Activated T-cell treated with anti-CD3 and anti-CD28 coated beads for 24 hours (primary cell): ENCODE data around the gene KCNJ6.

ENCODE experiments used
- DNase-seq: peaks from one replicate; pipeline ENCODE4 v3.0.0-alpha.2; 2020; ENCODE audit warnings: low read depth

KCNJ6 gene

DNA sequence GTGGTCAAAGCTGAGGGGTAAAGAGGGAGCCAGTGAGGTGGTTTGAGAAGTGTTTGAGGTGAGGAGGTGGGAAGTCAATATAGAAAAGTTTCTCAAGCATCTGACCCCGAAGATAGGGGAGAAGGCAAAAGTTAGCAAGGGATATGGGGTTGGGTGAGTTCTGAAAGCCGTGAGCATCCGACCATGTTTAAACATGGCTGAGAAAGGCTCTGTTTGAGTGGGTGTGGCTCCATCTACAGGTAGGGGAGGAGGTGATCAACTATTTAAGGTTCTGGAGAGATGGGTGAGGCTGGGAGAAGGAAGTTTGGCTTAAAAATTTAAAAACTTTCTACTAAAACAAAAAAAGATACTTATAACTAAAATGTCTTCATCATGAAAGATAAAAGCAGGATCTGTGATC lies 273.8 kb downstream of the KCNJ6 start:
- no peak for DNase-seq

DNA sequence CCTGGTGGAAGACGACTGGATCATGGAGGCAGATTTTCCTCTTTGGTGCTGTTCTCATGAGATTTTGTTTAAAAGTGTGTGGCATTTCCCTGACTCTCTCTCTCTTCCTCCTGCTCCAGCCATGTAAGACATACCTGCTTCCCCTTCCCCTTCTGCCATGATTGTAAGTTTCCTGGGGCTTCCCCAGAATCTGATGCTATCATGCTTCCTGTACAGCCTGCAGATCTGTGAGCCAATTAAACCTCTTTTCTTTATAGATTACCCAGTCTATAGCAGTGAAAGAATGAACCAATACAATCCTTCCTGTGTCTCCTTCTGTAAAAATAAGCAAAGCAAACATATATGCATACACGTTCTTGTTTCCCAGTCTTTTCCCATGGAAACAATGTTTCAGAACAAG lies 276.5 kb downstream of the KCNJ6 start:
- no peak for DNase-seq

DNA sequence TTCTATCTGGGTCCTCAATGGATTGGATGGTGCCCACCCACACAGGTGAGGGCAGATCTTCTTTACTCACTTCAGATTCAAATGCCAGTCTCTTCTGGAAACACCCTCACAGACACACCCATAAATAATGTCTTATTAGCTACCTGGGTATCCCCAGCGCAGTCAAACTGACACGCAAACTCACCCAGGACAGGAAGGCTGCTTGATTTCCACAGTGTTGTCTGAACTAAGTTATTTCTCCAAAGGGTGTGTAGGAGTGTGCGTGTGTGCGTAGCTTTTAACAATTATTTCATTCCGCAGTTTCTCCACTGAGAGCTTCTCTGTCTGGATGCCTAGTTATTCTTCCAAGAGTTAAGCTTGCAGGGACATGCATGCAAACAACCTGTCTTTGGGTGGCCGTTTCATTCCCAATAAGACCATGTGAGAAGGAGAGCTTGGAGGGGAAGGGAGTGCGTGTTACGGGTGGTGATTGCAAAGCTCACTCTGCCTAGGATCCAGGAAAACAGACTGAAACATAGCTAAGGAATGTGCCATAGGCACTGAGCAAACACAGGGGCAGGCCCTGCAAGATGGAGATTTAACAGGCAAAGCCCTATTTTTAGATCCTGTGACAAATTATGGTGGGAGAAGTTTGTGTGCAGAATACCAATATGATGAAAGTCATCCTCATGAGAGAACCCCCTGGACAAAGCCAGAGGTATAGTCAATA lies 280.0 kb downstream of the KCNJ6 start:
- no peak for DNase-seq

DNA sequence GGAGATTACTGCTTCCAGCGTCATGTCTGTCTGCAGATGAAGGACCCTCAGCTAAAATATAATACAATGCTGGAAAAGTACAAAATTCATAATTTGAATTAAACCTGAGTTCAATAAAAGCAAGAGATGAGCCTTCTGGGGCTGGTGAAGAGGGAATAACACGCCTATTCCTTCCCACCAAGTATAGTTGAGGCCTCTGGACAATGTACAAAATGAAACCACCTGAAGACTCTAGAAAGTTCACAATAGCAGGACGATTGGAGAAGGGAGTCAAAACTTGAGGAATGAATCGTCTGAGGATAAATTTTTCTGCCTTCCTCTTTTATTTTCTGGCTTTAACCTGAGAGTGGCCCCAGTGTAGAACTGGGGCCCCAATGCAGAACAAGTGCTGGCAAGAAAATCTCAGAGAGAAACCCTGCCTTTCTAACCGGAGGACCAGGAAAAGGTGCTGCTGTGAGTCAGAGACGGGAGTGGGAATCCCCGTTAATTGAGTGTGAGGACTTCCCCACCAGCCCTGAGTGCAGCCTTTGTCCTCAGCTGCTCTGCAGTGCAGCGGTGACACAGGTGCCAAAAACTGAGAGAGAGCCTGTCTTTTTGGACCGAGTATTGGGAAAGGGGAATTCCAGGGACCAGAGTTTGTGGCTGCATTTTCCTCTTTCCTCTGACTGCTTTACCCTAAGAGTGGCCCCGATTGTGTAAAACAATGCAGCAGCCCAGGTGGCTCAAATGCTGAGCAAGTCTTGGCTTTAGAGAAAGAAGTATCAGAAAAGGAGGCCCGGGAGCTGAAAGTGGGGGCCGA lies 284.7 kb downstream of the KCNJ6 start:
- no peak for DNase-seq

DNA sequence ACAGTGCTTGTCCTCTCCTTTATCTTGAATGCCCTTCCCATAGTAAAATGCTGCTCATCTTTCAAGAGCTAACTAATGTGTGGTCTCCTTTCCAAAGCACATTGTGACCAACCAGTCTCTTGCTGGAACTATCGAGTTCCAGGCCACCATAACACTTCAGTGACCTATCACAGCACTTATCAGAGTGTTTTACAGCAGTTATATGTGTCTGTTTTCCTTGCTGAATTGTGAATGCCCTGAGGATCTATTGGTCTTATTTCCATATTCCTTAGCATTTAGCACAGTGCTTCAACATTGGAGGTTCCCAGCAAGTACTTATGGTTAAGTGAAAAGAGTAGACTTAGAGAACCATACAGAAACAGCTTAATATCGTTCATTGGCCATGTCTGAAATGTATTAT lies 285.4 kb downstream of the KCNJ6 start:
- no peak for DNase-seq

DNA sequence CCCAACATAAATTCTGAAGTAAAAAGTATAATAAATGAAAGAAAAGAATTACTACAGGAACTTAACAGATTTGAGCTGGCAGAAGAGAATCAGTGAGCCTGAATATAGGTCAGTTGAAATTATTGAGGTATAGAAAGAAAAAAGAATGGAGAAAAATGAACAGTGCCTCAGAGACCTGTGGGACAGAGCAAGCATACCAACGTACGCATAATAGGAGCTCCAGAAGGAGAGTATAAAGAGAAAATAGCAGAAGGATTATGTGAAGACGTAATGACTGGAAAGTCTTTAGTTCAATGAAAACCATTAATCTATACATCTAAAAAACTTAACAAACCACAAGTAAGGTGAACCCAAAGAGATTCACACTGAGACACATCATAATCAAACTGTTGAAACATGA lies 287.9 kb downstream of the KCNJ6 start:
- no peak for DNase-seq

DNA sequence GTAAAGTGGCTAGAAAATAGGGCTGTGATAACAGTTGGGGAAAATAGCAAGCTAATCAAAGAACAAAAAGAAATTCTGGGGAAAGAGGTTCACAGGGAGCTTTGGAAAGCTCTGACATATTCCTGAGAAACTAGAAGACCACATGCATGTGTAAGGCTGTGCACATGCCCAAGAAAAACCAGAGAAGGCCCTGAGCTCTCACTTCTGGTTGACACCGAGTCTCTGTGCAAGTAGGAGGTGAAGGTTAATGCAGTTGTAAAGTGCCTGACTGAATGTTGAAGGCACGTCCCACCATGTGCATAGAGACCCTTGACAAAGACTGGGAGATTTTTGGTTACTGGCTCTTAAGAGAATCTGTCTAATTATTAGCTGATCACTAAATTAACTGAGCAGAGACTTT lies 288.7 kb downstream of the KCNJ6 start:
- no peak for DNase-seq

DNA sequence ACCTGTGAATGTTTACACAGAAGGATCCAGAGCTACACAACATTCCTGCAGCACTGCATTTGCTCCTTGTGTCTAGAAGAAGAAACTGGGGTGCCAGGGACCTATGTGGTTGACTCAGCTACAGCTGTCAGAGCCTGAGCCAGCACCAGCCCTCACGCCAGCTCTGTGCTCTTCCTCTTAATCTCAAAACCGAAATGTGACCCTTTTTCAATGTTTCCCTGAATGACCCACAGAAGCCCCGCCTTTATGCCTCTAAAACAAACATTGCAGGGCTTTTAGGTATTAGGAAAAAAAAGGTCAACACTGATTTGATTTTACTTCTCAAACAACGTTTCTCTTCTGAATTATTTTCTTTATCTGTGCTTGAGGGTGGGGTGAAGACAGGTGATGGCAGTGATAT lies 289.2 kb downstream of the KCNJ6 start:
- no peak for DNase-seq

DNA sequence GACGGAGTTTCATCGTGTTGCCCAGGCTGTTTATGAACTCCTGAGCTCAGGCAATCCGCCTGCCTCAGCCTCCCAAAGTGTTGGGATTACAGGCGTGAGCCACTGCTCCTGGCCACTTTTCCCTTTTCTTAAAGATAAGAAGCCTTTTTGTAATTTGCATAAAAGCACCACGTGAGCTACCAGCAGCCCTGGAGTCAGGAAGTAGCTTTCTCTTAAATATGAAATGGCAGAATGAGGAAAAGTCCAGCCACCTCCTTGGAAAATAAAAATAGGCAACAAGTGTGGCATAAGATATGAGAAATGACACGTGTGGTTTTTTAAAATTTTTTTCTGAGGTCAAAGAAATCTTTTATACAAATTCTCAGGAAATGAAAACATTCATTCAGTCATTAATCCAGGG lies 289.9 kb downstream of the KCNJ6 start:
- DNase-seq, result no peak

DNA sequence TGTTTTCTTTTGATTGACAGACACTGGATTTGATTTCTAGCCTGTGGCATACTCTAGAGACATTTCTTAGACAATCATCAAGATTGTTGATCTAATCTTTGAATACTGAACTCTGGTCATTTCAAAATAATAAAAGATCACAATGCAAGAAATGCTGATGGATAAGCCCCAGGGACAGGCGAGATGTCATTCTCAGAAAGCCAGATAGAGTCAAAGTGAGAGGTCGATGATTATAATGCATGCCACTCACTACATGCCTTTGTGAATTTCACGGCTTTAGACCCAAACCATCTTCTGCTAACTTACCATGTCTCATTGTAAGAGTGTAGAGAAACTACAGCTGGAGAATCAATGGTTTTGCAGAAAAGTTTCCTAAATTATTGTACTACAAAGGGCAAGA lies 292.6 kb downstream of the KCNJ6 start:
- DNase-seq, result no peak

DNA sequence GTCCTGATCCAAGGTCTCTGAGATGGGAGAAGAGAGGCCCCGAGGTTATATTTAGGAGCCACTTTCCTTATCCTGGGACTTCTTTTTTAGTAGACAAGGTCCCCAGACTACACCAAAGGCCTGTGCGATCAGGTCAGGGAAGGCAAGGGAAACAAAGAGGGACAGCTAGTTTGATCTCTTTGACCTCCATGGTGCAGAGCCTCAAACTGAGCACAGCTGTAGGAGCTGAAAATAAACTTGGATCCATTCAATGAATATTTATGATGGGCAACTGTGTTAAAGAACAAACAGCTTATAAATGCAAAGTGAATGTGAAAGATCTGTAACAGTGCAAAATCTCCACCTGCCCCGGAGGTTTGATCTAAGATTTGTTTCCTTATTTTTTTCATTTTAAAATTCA lies 293.1 kb downstream of the KCNJ6 start:
- DNase-seq, result no peak

DNA sequence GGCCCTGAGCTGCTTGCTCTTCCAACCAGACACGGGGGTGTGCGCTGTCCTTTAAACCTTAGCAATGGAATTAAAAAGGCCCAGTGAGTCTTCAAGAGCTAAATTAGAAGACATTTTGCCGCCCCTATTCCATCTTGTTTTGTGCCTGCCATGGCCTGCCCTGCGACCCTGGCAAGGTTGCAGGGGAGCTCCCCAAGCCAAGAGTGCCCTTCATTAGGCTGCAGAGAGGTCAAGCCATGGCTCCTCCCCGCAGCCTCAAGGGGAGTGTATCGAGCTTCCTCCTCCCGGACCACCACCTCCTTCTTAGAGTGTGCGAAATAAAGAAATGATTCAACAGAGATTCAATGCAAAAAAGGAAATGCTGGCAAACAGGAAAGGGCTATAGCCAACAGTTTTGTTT lies 293.5 kb downstream of the KCNJ6 start:
- no peak for DNase-seq

DNA sequence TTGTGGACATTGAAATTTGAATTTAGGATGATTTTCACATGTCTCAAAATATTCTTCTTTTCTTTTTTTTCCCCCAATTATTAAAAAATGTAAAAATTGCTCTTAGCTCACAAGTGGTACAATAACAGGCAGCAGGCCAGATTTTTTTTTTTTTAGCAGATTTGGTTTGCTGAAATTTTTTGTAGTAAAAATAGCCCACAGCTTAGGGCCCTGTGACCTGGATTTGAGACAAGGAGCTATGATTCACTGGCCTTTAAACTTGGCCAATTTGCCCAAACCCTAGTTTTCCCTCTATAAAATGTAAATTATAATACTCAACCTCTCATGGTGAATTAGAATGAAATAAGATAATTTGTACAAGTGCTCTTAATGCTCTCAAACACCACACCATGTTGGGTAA lies 295.9 kb downstream of the KCNJ6 start:
- no peak for DNase-seq

DNA sequence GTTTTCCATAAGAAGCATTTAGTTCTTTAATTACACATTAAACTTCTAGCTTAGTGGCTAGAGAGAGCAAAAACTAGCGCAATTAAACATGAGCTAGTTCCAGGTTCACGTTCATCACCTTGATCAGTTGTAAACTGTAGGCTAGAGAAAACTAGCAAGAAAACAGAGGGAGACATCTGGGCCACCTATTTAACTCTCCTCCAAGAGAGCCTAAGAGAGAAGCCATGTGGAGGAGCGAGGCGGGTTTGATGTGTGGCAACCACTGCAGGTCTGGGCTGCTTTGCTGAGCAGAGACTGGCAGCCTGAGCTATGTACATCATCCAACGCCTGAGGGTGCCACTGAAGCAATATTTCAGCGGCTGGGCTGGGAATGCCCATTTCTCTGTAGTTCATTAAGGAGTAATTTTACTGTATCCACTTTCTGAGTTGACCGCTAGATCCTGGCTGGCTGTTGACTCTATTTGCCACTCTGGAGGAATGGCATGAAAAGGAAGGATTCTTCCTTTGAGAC lies 296.7 kb downstream of the KCNJ6 start:
- DNase-seq, result no peak

DNA sequence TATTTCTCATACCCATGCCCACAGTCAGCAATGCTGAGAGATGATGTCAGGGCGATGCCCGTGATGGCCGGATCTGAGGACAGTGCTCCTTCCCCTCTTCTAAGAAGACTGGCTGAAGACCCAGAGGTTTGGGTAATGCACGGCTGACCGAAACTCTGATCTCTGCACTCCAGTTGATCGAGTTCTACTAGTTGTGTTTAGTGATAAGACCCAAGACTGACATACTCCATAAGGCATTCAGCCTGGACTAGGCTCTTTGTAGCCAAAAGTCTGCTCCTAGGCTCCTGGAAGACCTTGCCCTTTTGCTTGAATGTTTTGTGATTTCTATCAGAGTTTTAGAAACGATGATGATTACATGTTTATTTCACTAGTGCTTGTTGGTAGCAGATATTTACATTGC lies 298.2 kb downstream of the KCNJ6 start:
- no peak for DNase-seq

DNA sequence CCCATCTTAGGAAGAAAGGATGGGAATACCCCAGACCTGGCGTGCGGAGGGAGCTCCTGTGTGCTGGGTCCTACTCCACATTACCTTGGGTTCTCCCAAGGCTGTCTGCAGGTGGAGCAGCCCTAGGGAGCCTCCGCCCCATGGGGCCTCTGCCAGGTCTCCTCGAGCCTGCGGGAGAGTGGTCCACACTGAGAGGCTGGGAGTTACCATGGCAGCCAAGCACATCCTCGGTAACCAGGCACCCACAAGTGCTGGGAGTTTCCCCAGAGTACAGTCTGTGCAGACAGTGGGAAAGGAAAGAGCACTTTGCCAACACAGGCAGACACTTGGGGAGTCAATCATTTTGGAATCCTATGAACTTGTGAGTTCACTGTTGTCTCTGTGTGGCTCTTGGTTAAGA lies 300.3 kb downstream of the KCNJ6 start:
- no peak for DNase-seq

DNA sequence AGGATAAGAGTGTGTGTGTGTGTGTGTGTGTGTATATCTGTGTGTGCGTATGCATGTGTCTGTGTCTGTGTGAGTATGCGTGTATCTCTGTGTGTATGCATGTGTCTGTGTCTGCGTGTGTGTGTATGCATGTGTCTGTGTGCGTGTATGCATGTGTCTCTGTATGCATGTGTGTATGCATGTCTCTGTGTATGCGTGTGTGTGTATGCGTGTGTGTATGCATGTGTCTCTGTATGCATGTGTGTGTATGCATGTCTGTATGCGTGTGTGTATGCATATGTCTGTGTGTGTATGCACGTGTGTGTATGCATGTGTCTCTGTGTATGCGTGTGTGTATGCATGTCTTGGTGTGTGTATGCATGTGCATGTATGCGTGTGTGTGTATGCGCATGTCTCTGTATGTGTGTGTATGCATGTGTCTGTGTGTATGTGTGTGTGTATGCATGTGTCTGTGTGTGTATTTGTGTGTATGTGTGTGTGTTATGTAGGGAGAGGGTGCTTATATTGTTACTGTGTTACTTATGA lies 301.8 kb downstream of the KCNJ6 start:
- DNase-seq, result no peak

DNA sequence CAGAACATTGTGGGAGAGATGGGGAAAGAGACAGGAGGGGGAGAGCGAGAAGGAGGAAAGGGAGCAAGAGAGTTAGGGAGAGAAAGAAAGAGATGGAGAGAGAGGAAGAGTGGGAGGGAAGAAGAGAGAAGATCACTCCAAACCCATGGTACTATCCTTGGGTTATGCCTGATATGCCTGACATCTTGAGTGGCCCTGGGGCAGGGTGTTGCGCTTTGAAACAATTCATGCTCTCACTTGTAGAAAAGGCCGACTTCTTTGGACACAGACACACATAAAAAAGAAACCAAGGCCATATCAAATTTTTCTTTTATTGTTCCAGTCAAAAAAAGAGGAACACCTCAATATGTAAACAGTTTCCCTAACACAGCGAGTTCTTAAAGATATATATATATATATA lies 309.2 kb downstream of the KCNJ6 start:
- DNase-seq, result no peak

DNA sequence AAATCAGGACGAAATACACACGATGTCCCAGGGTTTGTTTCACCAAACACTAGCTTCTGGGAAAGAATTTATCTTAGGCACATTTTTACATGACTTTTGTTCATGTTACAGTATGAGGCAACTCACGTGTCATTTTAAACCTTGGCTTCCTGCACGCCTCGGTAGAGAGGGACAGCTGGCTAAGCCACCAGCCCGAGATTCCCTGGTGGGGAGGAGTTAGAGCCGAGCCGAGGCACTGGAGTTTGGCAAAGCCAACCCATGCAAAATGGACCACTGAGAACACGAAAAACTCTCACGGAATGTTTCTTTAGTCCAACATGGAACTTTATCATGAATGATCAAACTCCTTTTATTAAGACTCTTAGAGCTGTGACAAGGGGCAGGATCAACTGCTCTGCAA lies 309.7 kb downstream of the KCNJ6 start:
- no peak for DNase-seq

DNA sequence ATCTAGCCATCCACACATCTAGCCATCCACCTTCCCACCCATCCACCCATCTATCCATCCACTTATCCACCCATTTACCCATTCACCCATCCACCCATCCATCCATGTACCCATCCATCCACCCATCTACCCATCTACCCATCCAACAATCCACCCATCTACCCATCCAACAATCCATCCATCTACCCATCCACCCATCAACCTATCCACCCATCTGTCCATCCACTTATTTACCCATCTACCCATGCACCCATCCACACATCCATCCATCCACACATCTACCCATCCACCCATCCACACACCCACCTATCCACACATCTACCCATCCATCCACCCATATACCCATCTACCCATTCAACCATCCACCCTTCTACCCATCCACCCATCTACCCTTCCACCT lies 311.3 kb downstream of the KCNJ6 start:
- DNase-seq, result no peak

DNA sequence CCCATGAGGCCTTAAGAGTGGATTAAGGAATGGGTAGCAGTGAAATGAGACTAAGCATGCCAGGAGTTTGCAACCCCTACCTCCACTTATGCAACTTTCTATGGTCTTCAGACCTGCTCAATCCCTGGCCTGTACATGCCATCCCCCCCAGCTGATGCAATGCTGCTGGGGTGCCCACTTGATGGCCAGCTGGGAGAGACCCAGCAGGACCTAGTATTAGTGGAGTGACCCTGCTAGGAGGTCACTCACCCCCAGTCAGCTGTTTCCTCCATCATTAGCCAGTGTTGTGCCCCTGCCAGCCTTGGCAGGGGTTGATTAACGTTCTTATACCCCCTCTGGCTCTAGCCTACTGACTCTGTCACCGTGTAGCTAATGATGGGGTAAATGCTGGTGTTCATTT lies 313.1 kb downstream of the KCNJ6 start:
- no peak for DNase-seq

DNA sequence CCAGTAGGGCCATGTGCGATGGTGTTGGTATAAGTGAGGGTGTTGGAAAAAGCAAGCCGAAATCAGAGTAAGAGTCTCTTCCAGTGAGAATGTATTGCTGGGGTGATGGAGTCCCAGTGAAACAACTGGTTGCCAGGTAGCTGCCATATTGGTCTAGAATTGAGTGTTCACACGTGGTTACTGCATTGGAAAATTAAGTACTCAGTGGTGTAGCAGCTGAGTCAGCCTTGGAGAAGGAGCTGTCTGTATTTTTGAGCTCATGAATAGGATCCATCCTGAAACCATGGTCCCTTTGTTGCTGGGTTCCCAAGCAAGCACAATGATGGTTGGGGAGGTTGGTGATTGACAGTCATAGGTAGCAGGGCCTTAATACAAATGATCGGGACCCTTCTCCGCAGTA lies 314.3 kb downstream of the KCNJ6 start:
- DNase-seq, result no peak

DNA sequence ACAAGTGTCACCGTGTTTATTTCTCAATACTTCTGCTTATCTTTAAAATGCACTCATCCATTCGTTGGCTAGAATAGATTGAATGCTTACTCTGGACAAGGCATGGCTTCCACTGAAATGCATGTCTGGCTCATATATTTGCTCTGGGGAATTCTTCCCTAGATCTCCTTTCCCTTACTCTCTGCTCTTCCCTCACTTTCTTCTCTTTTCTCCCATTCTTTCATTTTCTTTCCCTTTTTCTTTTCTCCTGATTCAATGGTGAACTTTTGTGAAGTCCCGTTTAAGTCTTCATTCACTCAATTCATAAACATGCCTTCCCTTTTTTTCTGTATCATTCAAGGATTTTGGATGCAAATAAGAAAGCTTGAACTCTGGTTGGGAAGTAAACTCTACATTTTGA lies 315.2 kb downstream of the KCNJ6 start:
- no peak for DNase-seq

DNA sequence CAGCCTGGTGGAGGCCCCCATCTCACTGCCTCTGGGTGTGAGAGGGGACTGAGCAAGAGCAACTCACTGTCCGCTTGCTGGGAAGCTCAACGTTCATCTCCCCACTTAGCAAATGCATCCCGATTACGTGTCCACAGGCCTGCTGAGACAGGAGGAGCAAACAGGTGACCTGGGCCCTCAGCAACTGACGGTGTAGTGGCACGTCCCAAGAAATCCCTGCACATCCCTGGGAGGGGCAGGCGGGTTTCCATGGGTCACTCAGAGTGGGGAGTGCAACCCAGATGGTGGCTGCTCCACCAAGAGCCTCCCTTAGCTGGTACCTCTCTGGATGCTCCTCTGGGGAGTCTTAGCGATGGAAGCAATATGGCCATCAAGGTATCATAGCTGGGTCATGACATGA lies 320.3 kb downstream of the KCNJ6 start:
- no peak for DNase-seq
